Activated B cell treated with CpG ODN at 0.5 μM for 24 hours (primary cell): ENCODE results near the gene LLGL2. TPM values are rescaled to one million over a fixed set of nuclear protein-coding genes. Genes with fewer than 3 reads are reported as not detected.

Experiments used
- ATAC-seq: fragments of 200-7000 bp; cut with Tn5 transposase; one replicate; pipeline ENCODE4 v1.10.0; 2021; ENCODE audit warnings: low read depth, mild to moderate bottlenecking, moderate library complexity
- CTCF ChIA-PET: fragments of 350-600 bp; sonication (Branson Sonifier 250); formaldehyde crosslinking; loops from one replicate; lab custom pipeline; 2021; ENCODE audit warnings: antibody characterized with exemption; lab: Charles Lee
- POLR2A ChIA-PET: fragments of 350-600 bp; sonication (Branson Sonifier 250); formaldehyde crosslinking; loops from one replicate; lab custom pipeline; 2021; ENCODE audit warnings: antibody characterized with exemption; lab: Charles Lee
- DNase-seq: peaks from one replicate; pipeline ENCODE4 v3.0.0; 2022
- H3K27ac Mint-ChIP-seq: one replicate; pipeline ENCODE4 v1.8.0; 2020; ENCODE audit warnings: mixed read lengths
- H3K27me3 Mint-ChIP-seq: one replicate; pipeline ENCODE4 v1.8.0; 2021; ENCODE audit warnings: mixed read lengths
- H3K36me3 Mint-ChIP-seq: one replicate; pipeline ENCODE4 v1.8.0; 2021; ENCODE audit warnings: low read depth, mixed read lengths
- H3K4me1 Mint-ChIP-seq: one replicate; pipeline ENCODE4 v1.8.0; 2021; ENCODE audit warnings: mixed read lengths
- H3K4me3 Mint-ChIP-seq: one replicate; pipeline ENCODE4 v1.8.0; 2020; ENCODE audit warnings: mild to moderate bottlenecking, mixed read lengths
- H3K9me3 Mint-ChIP-seq: one replicate; pipeline ENCODE4 v1.8.0; 2020; ENCODE audit warnings: mixed read lengths
- CTCF ChIP-seq: fragments of 200-600 bp; IDR thresholded peaks from one replicate; pipeline ENCODE4 v1.8.0; 2022; ENCODE audit warnings: antibody characterized with exemption, mild to moderate bottlenecking
- intact Hi-C: fragments of 100-400 bp; cut with micrococcal nuclease; formaldehyde crosslinking; loops from one replicate; pipeline ENCODE4 v1.15.1; 2024
- total RNA-seq: library from RNA; stranded (reverse); gene quantifications from 2 replicates; pipeline ENCODE4 v1.2.3, GENCODE V29; 2022

Gene LLGL2
- total RNA-seq, 1 donor from 2014 or later: 29.9 TPM

- Mint-ChIP-seq H3K27ac (no peak overlapping the region), H3K36me3 (peaks cover 16% of the 10 kb centered on the region), H3K4me1 (peaks cover 15% of the 10 kb centered on the region), H3K4me3 (no peak overlapping the region), H3K9me3 (no peaks in the 10 kb centered on the region), H3K27me3 (no peaks in the 10 kb centered on the region)
- ATAC-seq (no peak), DNase-seq (no peak)
- ChIA-PET CTCF (no interaction called here), POLR2A (no interaction called here)
- intact Hi-C loops: no loop called here
- TF ChIP-seq CTCF: no peak
Observed at GRCh38 chr17:75563063-75563758, 37.7 kb downstream of the LLGL2 start.

- no peak overlapping the region for H3K27ac Mint-ChIP-seq
- no peaks in the 10 kb centered on the region for H3K9me3 Mint-ChIP-seq
- DNase-seq (no peak), ATAC-seq (no peak)
- POLR2A ChIA-PET: no interaction called here
- CTCF ChIA-PET: no interaction called here
- H3K4me1 Mint-ChIP-seq: peaks cover 15% of the 10 kb centered on the region
- no peaks in the 10 kb centered on the region for H3K27me3 Mint-ChIP-seq
- no peak overlapping the region for H3K4me3 Mint-ChIP-seq
- H3K36me3 Mint-ChIP-seq: peaks cover 16% of the 10 kb centered on the region
- intact Hi-C loops: no loop called here
- no peak for TF ChIP-seq CTCF
Observed at GRCh38 chr17:75564195-75564594, 38.7 kb downstream of the LLGL2 start.

GRCh38 chr17:75565066-75565465 lies 39.6 kb downstream of the LLGL2 start:
- H3K4me3 Mint-ChIP-seq: no peak overlapping the region
- ChIA-PET CTCF (no interaction called here), POLR2A (no interaction called here)
- H3K9me3 Mint-ChIP-seq: no peaks in the 10 kb centered on the region
- H3K27ac Mint-ChIP-seq: no peak overlapping the region
- ATAC-seq: no peak
- H3K27me3 Mint-ChIP-seq: no peaks in the 10 kb centered on the region
- intact Hi-C loops: no loop called here
- H3K4me1 Mint-ChIP-seq: peaks cover 15% of the 10 kb centered on the region
- peaks cover 14% of the 10 kb centered on the region for H3K36me3 Mint-ChIP-seq
- no peak for DNase-seq
- no peak for TF ChIP-seq CTCF

DNA sequence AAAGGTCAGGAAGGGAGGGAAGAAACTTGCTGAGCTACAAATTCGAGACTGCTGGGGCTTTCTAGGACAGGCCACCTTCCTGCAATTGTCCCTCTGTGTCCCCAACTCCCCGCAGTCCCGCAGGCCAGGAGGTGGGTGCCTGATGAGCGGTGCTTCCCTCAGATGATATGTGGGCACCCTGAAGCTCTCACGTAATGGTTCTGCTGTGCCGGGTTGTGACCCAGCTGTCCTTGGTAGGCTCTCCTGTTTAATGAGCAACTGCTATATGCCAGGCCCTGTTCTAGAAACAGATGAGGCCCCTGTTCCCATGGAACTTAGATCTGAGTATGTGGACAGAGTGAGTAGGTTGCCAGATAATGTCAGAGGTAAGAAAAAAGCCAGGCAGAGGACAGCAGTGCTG lies 40.1 kb downstream of the LLGL2 start:
- no peaks in the 10 kb centered on the region for H3K9me3 Mint-ChIP-seq
- peaks cover 14% of the 10 kb centered on the region for H3K36me3 Mint-ChIP-seq
- H3K27me3 Mint-ChIP-seq: no peaks in the 10 kb centered on the region
- TF ChIP-seq CTCF: no peak
- ChIA-PET CTCF (no interaction called here), POLR2A (no interaction called here)
- H3K4me1 Mint-ChIP-seq: peaks cover 18% of the 10 kb centered on the region
- no peak overlapping the region for H3K4me3 Mint-ChIP-seq
- DNase-seq (no peak), ATAC-seq (no peak)
- H3K27ac Mint-ChIP-seq: no peak overlapping the region
- intact Hi-C loops: no loop called here

DNA sequence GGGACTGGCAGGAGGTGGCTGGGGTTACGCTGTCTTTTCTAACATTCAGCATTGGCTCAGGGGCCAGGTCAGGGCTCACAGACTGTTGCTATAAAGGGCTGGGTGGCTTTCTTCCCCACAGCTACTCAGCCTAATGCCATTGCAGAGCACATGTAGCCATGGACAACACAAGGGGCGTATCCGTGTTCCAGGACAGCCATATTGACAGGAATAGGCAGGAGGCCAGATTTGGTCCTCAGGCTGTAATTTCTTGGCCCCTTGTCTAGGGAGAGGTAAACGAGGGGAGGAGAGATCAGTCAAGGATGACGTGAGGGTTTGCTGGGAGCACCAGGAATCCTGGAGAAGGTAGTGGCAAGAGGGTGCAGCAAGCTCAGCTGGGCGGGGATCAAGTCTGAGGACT lies 40.9 kb downstream of the LLGL2 start:
- peak overlapping the region; percentile 67 for H3K4me3 Mint-ChIP-seq
- DNase-seq: no peak
- peak overlapping the region; percentile 76 for H3K27ac Mint-ChIP-seq
- CTCF ChIA-PET: interaction anchor here (1.1 kb wide), 1 partner anchor 43 kb away, joined by 3 read pairs; no protein-coding TSS in a partner anchor
- intact Hi-C loops: no loop called here
- no peak for TF ChIP-seq CTCF
- no peaks in the 10 kb centered on the region for H3K27me3 Mint-ChIP-seq
- POLR2A ChIA-PET: no interaction called here
- H3K9me3 Mint-ChIP-seq: no peaks in the 10 kb centered on the region
- no peak for ATAC-seq
- H3K4me1 Mint-ChIP-seq: peaks cover 26% of the 10 kb centered on the region
- H3K36me3 Mint-ChIP-seq: peaks cover 14% of the 10 kb centered on the region
